ENCODE results near the gene HVCN1. TPM values are rescaled to one million over a fixed set of nuclear protein-coding genes. Genes with fewer than 3 reads are reported as not detected.
"Not testable (repeated sequence)": the region's sequence is repeated elsewhere in the genome, so short reads cannot be mapped to it uniquely, and the experiment has no call there.

Gene HVCN1, protein sequence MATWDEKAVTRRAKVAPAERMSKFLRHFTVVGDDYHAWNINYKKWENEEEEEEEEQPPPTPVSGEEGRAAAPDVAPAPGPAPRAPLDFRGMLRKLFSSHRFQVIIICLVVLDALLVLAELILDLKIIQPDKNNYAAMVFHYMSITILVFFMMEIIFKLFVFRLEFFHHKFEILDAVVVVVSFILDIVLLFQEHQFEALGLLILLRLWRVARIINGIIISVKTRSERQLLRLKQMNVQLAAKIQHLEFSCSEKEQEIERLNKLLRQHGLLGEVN
- 4.1 TPM for total RNA-seq (ENCODE audit: insufficient read depth, low replicate concordance)

DNA sequence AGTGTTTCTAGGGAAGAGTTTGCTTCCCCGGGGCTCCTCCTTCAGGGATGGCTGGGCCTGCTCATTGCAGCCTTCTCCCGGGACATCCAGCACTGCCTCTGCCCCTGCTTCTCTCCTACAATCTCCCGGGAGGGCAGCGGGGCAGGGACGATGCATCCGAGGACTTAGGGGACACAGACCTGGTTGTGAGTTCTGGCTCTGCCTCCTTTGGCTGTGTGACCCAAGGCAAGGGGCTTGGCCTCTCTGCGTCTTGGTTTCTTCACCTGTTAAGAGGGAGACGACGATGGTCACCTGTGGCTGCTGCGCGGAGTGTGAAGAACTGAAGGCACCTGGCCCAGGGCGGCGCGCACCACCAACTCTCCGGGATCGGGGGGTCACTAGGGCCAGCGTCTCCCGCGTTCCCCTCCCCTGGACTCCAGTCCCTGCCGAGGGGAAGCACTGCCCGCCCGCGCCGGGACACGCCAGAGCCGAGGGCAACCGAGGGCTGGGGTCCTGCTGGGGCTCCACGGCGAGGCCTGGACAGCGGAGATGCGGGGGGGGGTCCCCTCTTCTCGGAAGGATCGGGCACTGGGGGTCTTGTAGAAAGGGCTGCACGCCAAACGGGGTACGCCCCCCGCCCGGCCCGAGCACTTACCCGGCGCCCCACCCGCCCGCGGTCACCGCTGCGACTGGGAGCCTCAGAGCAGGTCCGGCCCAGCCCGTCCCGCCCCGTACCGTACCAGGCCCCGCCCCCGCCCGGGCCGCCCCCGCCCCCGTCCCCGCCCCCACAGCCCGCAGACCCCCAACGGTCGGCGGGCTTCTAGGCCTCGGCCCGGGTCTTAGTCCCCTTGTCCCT is at the start of gene HVCN1:
TSS of gene HVCN1 (minus strand) at position 670 of the 835 bp plus-strand sequence. CDS start 5,870 bp downstream, outside the sequence.
- no peak for DNase-seq (ENCODE audit: low spot score)

DNA sequence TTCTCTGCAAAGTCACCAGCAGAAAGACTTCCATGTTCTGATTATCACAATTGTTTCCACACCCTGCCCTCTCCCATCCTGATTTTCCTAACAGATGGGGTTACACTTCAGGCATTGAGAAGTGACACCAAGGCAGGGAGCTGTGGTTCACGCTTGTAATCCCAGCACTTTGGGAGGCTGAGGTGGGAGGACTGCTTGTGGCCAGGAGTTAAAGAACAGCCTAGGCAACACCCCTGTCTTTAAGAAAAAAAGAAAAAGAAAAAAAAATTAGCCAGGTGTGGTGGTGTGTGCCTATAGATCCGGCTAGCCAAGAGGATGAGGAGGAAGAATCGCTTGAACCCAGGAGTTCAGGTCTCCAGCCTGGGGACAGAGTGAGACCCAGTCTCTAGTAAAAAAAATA is 48.6 kb upstream of the HVCN1 start:
- no peak for DNase-seq (ENCODE audit: low spot score)

DNA sequence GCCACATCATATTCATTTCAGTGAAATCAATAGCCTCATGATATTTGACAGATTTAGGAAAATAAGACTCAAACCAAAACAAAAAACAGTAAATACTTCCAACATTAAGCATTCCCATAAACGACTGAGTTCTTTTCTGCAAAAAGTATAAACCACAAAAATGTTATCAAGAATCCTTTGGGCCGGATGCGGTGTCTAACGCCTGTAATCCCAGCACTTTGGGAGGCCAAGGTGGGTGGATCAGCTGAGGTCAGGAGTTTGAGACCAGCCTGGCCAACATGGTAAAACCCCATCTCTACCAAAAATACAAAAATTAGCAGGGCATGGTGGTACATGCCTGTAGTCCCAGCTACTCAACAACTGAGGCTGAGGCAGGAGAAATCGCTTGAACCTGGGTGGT is 48.1 kb upstream of the HVCN1 start:
- DNase-seq (ENCODE audit: low spot score), result not testable (repeated sequence)

DNA sequence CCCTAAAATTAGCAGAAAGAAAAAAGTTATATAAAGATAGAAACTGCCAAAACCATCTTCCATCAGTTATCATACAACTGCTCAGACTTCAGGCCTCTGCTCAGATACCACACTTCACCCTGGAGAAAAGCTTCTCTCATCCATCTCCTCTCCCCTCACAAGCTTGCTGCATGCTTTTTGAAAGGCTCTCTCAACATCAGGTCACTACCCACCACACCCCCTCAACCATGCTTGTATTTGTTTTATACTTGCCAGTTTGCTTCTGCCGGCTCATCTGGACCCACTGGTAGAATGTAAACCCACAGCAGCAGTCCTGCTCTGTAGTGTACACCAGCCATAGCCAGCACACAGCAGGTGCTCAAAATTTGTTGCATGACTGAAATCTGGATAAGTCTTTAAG is 45.0 kb upstream of the HVCN1 start:
- no peak for DNase-seq (ENCODE audit: low spot score)

DNA sequence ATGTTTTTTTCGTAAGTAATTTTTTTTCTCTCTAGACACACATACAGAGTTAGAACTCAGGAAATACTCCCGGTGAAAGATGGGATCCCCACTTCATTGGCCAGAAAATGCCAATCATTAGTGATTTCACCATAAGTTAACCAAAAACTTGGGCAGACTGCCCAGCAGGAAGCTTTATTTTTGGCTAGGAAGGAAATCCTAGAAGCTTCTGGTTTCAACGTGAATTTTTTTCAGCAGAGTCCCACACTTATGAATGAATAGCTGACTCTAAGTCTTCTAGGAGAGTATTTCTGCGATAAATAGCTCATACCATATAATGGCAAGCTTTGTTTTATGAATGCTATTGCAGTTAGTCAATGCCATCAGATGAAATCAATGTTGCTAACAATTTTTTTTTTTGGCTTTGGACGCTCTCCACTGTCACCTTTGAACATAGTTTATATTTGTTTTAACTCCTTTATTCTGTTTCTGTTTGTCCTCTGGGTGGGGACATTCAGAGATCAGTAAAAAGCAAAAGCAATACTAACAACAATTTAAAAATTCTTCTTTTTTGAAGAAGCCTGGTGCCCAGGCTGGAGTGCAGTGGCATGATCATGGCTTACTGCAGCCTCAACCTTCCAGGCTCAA is 44.3 kb upstream of the HVCN1 start:
- no peak for DNase-seq (ENCODE audit: low spot score)

DNA sequence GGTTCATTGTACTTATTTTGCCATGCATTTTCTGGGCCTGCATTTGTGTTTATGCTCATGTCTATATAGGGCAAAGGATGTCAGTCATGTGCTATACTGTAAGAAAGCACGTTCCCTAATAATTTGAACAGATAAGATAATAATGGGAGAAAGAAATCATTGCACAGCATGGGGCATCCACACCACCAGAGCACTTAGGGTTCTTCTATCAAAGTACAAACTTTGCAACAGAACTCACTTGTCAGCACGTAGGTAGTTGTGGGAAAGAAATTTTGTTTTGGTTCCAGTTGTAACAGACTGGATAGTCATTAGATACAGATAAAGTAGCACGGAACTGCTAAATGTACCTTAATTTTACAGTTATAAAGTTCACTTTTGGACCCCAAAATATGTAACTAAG is 43.7 kb upstream of the HVCN1 start:
- no peak for DNase-seq (ENCODE audit: low spot score)

DNA sequence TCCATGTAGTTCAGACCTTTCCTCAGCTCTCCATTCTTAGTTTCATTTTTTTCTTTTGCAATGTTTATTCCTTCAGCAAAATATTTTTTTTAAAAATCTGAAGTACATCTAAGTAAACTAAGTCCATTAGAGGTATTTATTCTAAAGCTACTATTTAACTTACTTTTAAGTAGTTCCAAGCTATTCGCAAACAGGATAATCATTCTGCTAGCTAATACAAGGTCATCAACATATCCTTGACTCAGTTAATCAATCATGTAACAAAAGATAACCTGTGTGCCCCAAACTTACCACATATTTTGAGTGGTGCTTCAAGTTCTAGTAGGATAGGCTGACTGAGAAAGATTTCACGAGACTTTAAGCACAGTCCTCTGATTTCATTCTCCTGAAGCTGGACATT is 42.6 kb upstream of the HVCN1 start:
- no peak for DNase-seq (ENCODE audit: low spot score)

DNA sequence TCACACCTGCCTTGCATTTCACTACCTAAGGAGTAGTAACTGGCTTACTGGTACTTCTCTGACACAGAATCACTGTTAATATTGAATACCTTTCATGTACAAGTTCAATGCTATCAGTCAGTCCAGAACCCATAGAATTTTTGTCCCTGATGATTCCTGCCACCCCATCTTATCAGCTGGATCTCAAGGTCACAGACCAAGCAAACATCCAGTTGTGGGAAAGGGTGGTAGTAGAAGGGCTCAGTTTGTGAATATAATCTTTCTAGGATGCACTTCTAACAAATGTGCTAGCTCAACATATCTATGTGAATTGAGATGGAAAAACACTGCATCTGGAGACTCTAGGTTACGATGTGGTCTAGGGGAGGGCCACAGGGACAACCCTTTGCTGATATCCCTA is 39.7 kb upstream of the HVCN1 start:
- DNase-seq (ENCODE audit: low spot score), result no peak

DNA sequence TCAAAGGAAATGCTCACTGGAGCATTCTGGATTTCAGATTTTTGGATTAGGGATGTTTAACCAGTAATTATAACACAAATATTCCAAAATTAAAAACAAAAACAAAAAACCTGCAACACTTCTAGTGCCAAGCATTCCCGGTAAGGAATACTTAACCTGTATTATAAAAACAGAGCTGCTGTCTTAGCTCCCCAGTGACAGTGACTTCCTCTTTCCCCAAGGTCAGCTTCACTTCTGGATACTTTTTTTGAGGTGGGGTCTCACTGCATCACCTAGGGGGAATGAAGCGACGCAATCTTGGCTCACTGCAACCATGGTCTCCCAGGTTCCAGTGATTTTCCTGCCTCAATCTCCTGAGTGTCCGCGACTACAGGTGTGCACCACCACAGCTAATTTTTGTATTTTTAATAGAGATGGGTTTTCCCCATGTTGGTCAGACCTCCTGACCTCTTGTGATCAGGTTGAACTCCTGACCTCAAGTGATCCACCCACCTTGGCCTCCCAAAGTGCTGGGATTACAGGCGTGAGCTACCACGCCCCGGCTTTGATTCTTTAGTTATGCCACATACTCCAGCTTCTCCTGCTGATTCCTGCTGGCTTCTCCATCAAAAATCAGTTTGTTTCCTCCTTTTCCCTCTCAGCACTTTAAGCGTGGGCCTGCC is 37.9 kb upstream of the HVCN1 start:
- DNase-seq (ENCODE audit: low spot score), result no peak

DNA sequence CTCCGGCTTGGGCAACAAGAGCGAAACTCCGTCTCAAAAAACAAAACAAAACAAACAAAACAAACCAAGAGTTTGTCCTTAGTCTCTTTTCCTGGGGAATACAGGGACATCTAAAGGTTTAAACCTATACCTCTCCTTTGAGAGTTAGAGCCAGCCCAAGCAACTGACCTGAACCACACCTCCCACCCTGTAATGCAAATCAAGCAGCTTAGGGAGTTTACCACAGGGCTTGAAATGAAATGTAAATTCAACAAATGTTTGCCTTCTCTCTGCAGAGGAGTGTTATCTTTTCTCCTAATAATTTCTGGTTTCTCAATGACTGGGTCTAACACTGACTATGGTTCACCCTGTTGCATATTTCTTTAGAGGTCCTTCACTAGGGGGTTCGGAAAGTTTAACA is 37.1 kb upstream of the HVCN1 start:
- DNase-seq (ENCODE audit: low spot score), result no peak

DNA sequence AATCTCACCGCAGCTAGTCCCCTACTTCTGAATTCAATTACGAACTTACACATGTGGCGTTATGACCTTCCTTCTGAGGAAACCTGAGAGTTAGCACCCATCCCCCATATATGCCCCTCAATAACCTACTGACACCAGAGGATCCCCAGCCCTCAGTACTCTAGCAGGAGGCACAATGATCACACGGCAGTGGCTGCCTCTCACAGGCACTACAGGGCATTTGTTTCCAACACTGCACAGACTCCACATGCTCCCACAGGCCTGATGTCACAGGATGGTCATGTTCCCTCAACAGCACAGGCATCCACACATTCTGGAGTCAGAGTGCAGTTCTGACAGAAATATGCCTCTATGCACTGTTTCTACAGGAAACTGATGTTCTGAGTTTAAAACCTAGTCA is 36.4 kb upstream of the HVCN1 start:
- no peak for DNase-seq (ENCODE audit: low spot score)

DNA sequence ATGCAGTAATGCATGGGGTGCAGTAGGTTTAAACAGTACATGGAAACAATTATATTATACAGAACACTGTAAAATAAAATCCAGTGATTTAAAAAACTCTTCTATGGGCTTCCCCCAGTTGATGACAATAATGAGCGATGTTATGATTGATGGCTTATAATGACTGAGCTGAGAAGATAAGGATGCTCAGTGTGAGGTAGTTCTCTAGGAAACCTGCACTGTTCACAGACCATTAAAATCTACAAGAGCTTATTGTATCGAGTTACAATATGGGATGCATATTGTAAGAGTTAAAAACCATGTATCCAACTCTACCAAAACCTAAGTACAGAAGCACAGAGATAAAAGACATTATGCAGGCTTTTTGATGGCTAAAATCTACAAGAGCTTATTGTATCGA is 34.0 kb upstream of the HVCN1 start:
- not testable (repeated sequence) for DNase-seq (ENCODE audit: low spot score)

DNA sequence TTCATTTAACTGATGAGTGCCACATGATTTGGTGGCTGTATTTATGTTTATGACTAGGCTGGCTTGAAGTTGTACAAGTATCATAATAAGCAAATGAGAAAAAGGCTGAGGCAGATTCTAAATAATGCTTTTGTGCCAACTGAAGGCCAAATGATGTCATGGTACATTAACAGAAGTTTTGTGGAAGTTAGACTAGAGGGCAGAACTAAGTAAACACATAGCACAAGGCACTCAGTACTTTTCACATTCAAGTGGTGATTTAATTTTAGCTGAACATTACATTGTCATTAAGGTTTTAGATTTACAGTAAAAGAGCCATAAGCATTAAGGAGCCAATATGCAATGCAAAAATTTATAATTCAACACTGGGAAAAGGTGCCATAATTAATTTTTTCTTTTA is 32.7 kb upstream of the HVCN1 start:
- DNase-seq (ENCODE audit: low spot score), result no peak

DNA sequence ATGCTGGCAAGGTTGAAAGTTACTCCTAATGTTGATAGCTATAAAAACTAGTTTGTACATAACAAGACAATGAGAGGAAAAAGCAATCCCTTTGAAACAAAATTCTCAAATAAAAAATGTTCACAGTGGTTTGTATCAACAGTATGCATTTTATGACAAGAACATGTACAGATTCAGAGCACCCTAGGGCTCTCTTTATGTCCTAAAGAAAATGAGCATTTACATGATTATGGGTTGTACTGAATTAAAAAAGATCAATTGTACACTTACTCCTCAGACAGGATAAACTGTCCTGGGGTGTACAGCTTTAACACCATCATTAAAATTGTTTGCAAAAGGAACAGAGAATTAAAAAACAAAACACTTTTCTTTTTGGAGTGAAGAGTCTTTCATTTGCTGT is 31.6 kb upstream of the HVCN1 start:
- DNase-seq (ENCODE audit: low spot score), result no peak

DNA sequence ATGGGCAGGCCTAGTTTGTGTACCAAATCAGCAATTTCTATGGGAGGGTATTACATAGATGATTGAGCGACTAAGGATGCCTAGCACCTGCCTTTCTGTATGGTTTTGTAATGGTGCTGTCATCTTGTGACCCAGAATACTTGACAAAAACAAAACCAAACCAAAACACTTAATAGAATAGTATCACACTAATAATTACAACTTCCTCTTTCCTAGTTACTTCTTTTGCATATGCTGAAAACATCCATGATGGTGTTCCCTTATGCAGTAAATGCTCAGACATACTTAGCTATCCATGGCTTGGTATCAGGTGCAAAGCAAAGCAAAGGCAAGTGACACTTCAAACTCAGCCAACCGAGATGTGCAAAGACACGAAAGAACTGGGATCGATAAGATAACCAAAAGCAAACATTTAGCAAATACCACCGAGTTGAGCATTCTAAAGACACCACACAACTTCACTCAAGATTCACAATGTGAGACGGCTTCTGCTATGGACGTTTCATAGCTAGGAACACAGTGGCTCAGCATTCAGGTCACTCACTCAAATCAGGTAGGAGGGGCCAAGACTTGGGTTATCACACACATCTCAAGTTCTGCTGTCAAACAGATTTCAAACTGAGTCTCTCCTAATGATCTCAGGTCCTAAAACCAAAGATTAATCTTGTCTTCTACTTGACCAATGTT is 29.4 kb upstream of the HVCN1 start:
- no peak for DNase-seq (ENCODE audit: low spot score)

DNA sequence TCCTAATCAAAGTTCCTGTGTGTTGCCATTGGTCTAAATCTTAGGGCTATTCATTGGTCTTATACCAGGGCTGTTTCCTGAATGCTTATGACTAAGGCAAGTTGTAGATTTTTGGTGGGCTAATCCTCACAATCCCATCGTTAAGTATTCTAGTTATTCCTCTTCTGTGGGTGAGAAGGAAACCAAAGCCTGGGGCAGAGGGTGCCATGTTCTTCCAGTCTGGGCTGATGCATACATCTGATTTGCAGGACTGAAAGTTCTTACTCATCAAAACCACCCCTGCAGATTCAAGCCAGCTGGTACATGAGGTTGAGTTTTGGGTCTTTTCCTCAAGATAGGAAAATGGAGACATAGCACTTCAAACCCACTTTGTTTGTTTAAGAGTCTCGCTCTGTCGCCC is 28.1 kb upstream of the HVCN1 start:
- no peak for DNase-seq (ENCODE audit: low spot score)

DNA sequence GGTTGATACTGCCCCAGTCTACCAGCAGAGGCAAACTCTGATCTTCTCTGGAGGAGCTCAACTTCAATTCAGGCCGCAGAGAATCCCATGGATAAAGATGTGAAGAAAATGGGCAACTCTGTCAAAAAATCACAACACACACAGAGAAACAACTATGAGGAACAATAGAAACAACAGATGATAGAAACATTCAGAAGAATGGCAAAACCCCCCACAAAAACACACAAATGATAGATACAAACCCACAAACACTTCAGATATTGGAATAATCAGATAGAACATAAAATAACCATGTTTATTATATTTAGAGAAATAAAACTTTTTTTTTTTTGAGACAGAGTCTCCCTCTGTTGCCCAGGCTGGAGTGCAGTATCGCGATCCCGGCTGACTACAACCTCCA is 20.0 kb upstream of the HVCN1 start:
- DNase-seq (ENCODE audit: low spot score), result no peak

DNA sequence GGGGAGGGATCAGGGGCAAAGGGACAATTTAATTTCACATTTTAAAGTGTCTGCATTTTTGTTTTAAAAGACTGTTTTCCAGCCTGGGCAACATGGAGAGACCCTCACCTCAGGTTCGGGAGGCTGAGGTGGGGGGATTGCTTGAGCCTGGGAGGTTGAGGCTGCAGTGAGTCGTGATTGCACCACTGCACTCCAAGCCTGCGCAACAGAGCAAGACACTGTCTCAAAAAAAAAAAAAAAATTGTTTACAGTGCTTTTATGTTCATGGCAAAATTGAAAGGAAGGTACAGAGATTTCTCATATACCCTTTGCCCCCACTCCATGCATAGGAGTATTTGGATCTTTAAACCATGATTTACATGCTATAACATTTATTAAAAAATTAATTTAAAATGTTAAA is 16.4 kb upstream of the HVCN1 start:
- no peak for DNase-seq (ENCODE audit: low spot score)

DNA sequence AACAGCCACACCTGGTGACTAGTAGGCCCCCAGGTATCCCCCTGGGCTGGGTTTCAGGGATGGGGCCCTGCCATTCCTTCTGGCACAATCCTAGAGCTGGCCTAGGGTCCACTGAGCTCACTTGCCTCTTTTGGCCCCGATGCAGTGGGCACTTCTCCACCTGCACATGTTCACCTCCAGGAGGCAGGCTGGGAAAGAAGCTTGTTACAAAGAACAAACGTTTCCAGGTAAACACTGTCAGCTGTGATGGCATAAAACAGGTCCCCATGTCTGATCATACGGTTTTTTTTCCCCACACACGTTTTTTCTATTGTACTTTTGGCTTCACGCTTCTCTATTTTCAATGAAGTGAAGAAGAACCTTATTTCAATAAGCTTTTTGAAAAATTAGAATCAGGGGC is 15.8 kb upstream of the HVCN1 start:
- DNase-seq (ENCODE audit: low spot score), result no peak

DNA sequence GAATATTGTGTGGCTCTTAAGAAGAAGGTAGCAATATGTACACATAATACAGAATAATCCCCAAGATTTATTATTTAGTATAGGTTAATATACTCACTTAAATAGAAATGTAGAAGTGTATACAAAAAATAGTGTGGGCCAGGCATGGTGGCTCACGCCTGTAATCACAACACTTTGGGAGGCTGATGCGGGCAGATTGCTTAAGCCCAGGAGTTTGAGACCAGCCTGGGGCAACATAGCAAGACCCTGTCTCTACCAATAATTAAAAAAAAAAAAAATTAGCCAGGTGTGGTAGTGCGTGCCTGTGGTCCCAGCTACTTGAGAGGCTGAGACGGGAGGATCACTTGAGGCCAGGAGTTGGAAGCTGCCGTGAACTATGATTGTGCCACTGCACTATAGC is 15.3 kb upstream of the HVCN1 start:
- no peak for DNase-seq (ENCODE audit: low spot score)

DNA sequence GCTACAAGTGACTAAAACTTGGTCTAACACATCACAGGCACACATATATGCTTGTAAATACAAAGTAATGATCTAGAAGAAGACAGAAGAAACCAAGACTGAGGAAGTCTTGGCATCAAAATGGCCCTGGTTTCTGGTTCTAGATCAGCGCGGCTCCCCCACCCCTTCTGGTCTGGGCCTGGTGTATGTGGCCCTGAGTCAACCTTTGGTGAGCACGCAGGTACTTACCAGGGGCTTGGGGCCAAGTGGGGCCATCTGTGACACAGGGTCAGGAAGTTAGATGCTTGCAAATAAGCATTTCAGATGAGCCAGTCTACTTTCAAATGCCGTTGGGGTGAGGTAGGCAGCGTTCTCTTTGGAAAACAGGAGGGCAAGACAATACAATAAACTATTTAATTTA is 13.2 kb upstream of the HVCN1 start:
- no peak for DNase-seq (ENCODE audit: low spot score)

Measured in umbilical cord (tissue), 2 donors.